HepG2 (cell line): Measurements from ENCODE around the gene FRMD5. TPM values are rescaled to one million over a fixed set of nuclear protein-coding genes. Genes with fewer than 3 reads are reported as not detected.

ENCODE experiments used
- ATAC-seq: fragments of 200-7000 bp; cut with Tn5 transposase; 3 replicates; pipeline ENCODE4 v1.9.1; 2020; ENCODE audit warnings: mild to moderate bottlenecking, moderate library complexity
- BruUV-seq: library from RNA; stranded (reverse); fragments of 400-500 nt; replicated peaks from 2 replicates; lab custom pipeline; 2021; lab: Mats Ljungman, UMichigan
- CTCF ChIA-PET: fragments of 300-600 bp; formaldehyde crosslinking; extraction: SDS; loops from one replicate; lab custom pipeline; 2021; ENCODE audit warnings: low total read pairs, inconsistent platforms, low intra/inter-chr PET ratio; lab: Yijun Ruan, JAX
- POLR2A ChIA-PET: fragments of 350-600 bp; sonication (Branson Sonifier 250); formaldehyde crosslinking; loops from one replicate; lab custom pipeline; 2020; ENCODE audit warnings: antibody characterized with exemption, inconsistent platforms; lab: Yijun Ruan, JAX
- DNase-seq: peaks from one replicate; pipeline ENCODE4 v3.0.0-alpha.2; 2015; ENCODE audit warnings: low spot score
- FAIRE-seq: peaks from 3 replicates; lab custom pipeline; 2011; peaks lifted over from hg19 to GRCh38; lab: Jason Lieb, UNC
- H2AFZ ChIP-seq: one replicate; pipeline ENCODE4 v1.6.1; 2011; ENCODE audit warnings: low read length, inconsistent platforms
- H3K27ac ChIP-seq: fragments of 300-600 bp; 3 replicates; pipeline ENCODE4 v1.8.0; 2011; ENCODE audit warnings: mixed run types, mild to moderate bottlenecking, mixed read lengths, low read length, inconsistent platforms; ENCODE audit not compliant: insufficient read depth; ENCODE audit errors: extremely low read length
- H3K27me3 ChIP-seq, 2 experiments: fragments of 200-600 bp in 1 of 2; 2 replicates in 1 of 2; 3 replicates in 1 of 2; pipeline versions ENCODE4 v1.6.0 to v1.8.0; 2011; ENCODE audit warnings: low read length in 2 of 2, mild to moderate bottlenecking in 2 of 2, moderate library complexity in 2 of 2, inconsistent platforms in 1 of 2; ENCODE audit not compliant: insufficient read depth in 2 of 2, control insufficient read depth in 1 of 2
- H3K36me3 ChIP-seq, 2 experiments: fragments of 200-600 bp in 1 of 2; replicated peaks in 1 of 2; 2 replicates in 1 of 2; 3 replicates in 1 of 2; pipeline versions ENCODE4 v1.5.1 to v1.8.0; 2011; ENCODE audit warnings: low read length in 2 of 2, inconsistent platforms in 1 of 2; ENCODE audit not compliant: insufficient read depth in 2 of 2, control insufficient read depth in 1 of 2
- H3K4me1 ChIP-seq: 2 replicates; pipeline ENCODE4 v1.5.1; 2012; ENCODE audit warnings: low read length, inconsistent platforms; ENCODE audit not compliant: insufficient read depth
- H3K4me2 ChIP-seq: 2 replicates; pipeline ENCODE4 v1.6.0; 2011; ENCODE audit warnings: low read depth, low read length, inconsistent platforms
- H3K4me3 ChIP-seq, 3 experiments: fragments of 200-600 bp in 1 of 3; sonication (generic), shearing (Covaris generic) in 1 of 3; replicated peaks in 1 of 3; 2 replicates each; pipeline ENCODE4 v1.5.1; 2011 to 2016; ENCODE audit warnings: low read length in 3 of 3, inconsistent platforms in 2 of 3, low read depth in 2 of 3, mild to moderate bottlenecking in 2 of 3, control low read depth in 1 of 3, mixed read lengths in 1 of 3; ENCODE audit not compliant: insufficient read depth in 1 of 3
- H3K79me2 ChIP-seq: one replicate; pipeline ENCODE4 v1.6.1; 2011; ENCODE audit warnings: low read length, inconsistent platforms; ENCODE audit not compliant: insufficient read depth
- H3K9ac ChIP-seq: 2 replicates; pipeline ENCODE4 v1.6.0; 2011; ENCODE audit warnings: mild to moderate bottlenecking, low read depth, low read length, inconsistent platforms; ENCODE audit not compliant: insufficient read depth
- H3K9me3 ChIP-seq: 2 replicates; pipeline ENCODE4 v1.5.1; 2012; ENCODE audit warnings: mild to moderate bottlenecking, low read length
- H4K20me1 ChIP-seq: 2 replicates; pipeline ENCODE4 v1.6.0; 2011; ENCODE audit warnings: inconsistent platforms, mild to moderate bottlenecking, low read length, moderate library complexity; ENCODE audit not compliant: insufficient read depth
- BORCS8-MEF2B ChIP-seq: sonication (generic); formaldehyde crosslinking; IDR thresholded peaks from 2 replicates; pipeline ENCODE4 v1.8.0; 2022; ENCODE audit warnings: mild to moderate bottlenecking, missing genetic modification reagents
- E2F2 ChIP-seq: sonication (generic); formaldehyde crosslinking; IDR thresholded peaks from 2 replicates; pipeline ENCODE4 v1.4.0; 2020; ENCODE audit warnings: missing genetic modification reagents, borderline replicate concordance
- FOXA3 ChIP-seq: IDR thresholded peaks from 2 replicates; pipeline ENCODE4 v1.6.1; 2016; ENCODE audit warnings: missing genetic modification reagents, missing compliant biosample characterization
- HNF1B ChIP-seq: sonication (generic); formaldehyde crosslinking; IDR thresholded peaks from 2 replicates; pipeline ENCODE4 v1.5.1; 2020; ENCODE audit warnings: mild to moderate bottlenecking, moderate library complexity, missing genetic modification reagents
- SIX1 ChIP-seq: sonication (generic); formaldehyde crosslinking; IDR thresholded peaks from 2 replicates; pipeline ENCODE4 v1.4.0; 2020; ENCODE audit warnings: missing genetic modification reagents, borderline replicate concordance
- STAG1 ChIP-seq: sonication (generic); formaldehyde crosslinking; IDR thresholded peaks from 2 replicates; pipeline ENCODE4 v1.4.0; 2020; ENCODE audit warnings: missing genetic modification reagents
- TCF7 ChIP-seq: sonication (generic); IDR thresholded peaks from 2 replicates; pipeline ENCODE4 v1.6.1; 2016; ENCODE audit warnings: antibody characterized with exemption, low read depth
- TEAD3 ChIP-seq: optimal IDR thresholded peaks from 2 replicates; pipeline ENCODE3; 2016; ENCODE audit warnings: borderline replicate concordance
- THAP9 ChIP-seq: sonication (generic); formaldehyde crosslinking; IDR thresholded peaks from 2 replicates; pipeline ENCODE4; 2020; ENCODE audit warnings: missing genetic modification reagents, mild to moderate bottlenecking, borderline replicate concordance
- ZBTB39 ChIP-seq: sonication (generic); formaldehyde crosslinking; IDR thresholded peaks from 2 replicates; pipeline ENCODE4 v1.5.0; 2020; ENCODE audit warnings: missing genetic modification reagents
- ZNF484 ChIP-seq: sonication (generic); formaldehyde crosslinking; IDR thresholded peaks from 2 replicates; pipeline ENCODE4 v1.5.1; 2020; ENCODE audit warnings: mild to moderate bottlenecking, low read depth, missing genetic modification reagents, borderline replicate concordance
- ZNF556 ChIP-seq: sonication (generic); formaldehyde crosslinking; IDR thresholded peaks from 2 replicates; pipeline ENCODE4 v1.4.0; 2020; ENCODE audit warnings: mild to moderate bottlenecking, missing genetic modification reagents, borderline replicate concordance
- ZNF720 ChIP-seq: sonication (generic); formaldehyde crosslinking; IDR thresholded peaks from 2 replicates; pipeline ENCODE4 v1.4.0; 2020; ENCODE audit warnings: missing genetic modification reagents
- ZNF75D ChIP-seq: sonication (generic); formaldehyde crosslinking; IDR thresholded peaks from 2 replicates; pipeline ENCODE4 v1.8.1; 2023; ENCODE audit warnings: missing genetic modification reagents, mild to moderate bottlenecking, borderline replicate concordance
- ZNF761 ChIP-seq: sonication (generic); formaldehyde crosslinking; conservative IDR thresholded peaks from 2 replicates; pipeline ENCODE4 v1.4.0; 2020; ENCODE audit warnings: mild to moderate bottlenecking, missing genetic modification reagents
- WGBS: methylation state at CpG from one replicate; pipeline ENCODE4 v1.1.6; 2017; ENCODE audit warnings: low lambda C conversion rate; 5-methylcytosine and 5-hydroxymethylcytosine counted together
- in situ Hi-C: cut with HindIII; loops from 2 replicates; pipeline ENCODE4 v1.10.0; 2017; ENCODE audit warnings: low pct_unique_long_range_greater_than_20kb; ENCODE audit not compliant: extremely low pct_ligation_motif_present
- intact Hi-C: fragments of 100-400 bp; cut with micrococcal nuclease; formaldehyde crosslinking; loops from one replicate; pipeline ENCODE4 v1.10.0; 2022; ENCODE audit not compliant: unreplicated experiment
- polyA plus RNA-seq, 8 experiments: library from polyadenylated mRNA; depleted of rRNA in 3 of 8; stranded (reverse) in 7 of 8; unstranded in 1 of 8; fragments of >200 nt; fragmentation: Illumina TruSeq in 4 of 8; extraction: Trizol in 4 of 8; gene quantifications; 2 replicates each; pipeline versions ENCODE4 v1.2.1 to v1.2.3, GENCODE V29; 2011 to 2016; ENCODE audit warnings: low read depth in 4 of 8, missing spikeins in 1 of 8, mixed read lengths in 1 of 8; ENCODE audit not compliant: insufficient read depth in 1 of 8
- total RNA-seq, 5 experiments: library from RNA; depleted of rRNA; stranded (reverse); fragments of >200 nt; fragmentation: Illumina TruSeq; extraction: Trizol; gene quantifications; 2 replicates each; pipeline ENCODE4 v1.2.3, GENCODE V29; 2016; ENCODE audit warnings: low read depth in 1 of 5

The FRMD5 gene
- total and polyA plus RNA-seq, 2 of the 13 experiments (the other 11 are each of a cell fraction or from before 2014, with no cell fraction given), result 0.93 to 1.5 TPM

- peak; percentile 66 for DNase-seq
- Histone ChIP-seq H3K4me3 (no peak overlapping the region), H4K20me1 (no peaks in the 10 kb centered on the region), H3K27ac (no peak overlapping the region), H3K4me1 (peaks cover 23% of the 10 kb centered on the region), H3K36me3 (no peaks in the 10 kb centered on the region), H3K79me2 (no peaks in the 10 kb centered on the region), H3K27me3 (no peaks in the 10 kb centered on the region), H3K9me3 (no peaks in the 10 kb centered on the region), H3K9ac (no peak overlapping the region), H3K4me2 (peak overlapping the region; percentile 21; the same call in 1 of the 2 replicates), H2AFZ (no peak overlapping the region)
- no TSS peak for BruUV-seq
- 19% methylated on average over 5 of the region's 8 CpGs for WGBS
- ChIA-PET CTCF (interaction anchor here (0.5 to 2.0 kb wide), 4 partner anchors 163 to 597 kb away, joined by 3 to 27 read pairs (median 4); no protein-coding TSS in a partner anchor), POLR2A (no interaction called here)
- in situ Hi-C loops, result loop anchor here (5.0 to 10.0 kb wide), 2 partner anchors 163 to 311 kb away; no protein-coding TSS in a partner anchor
- FAIRE-seq, result no peak
- peak; percentile 91 for ATAC-seq
- intact Hi-C loops, result loop anchor here (1.0 to 5.0 kb wide), 3 partner anchors 162 to 598 kb away; no protein-coding TSS in a partner anchor
- TF ChIP-seq FOXA3 (CRISPR knock-in tag) (no peak), ZNF720 (no peak), TCF7 (no peak), ZNF75D (CRISPR knock-in tag) (no peak), ZNF761 (CRISPR knock-in tag) (no peak), THAP9 (CRISPR knock-in tag) (no peak), ZNF556 (CRISPR knock-in tag) (no peak), STAG1 (peak; percentile 88), ZNF484 (CRISPR knock-in tag) (no peak), E2F2 (CRISPR knock-in tag) (no peak), BORCS8-MEF2B (CRISPR knock-in tag) (no peak), SIX1 (CRISPR knock-in tag) (no peak), ZBTB39 (no peak), TEAD3 (CRISPR knock-in tag) (peak; percentile 42), HNF1B (CRISPR knock-in tag) (peak; percentile 33; the same call in 1 of the 2 replicates)
These were observed 291.2 kb downstream of the FRMD5 start for GRCh38 chr15:43903864-43904290.
